GM11168 (cell line): Measurements from ENCODE around the gene FAXDC2.

Experiments used
- in situ Hi-C: fragments of 300-500 bp; cut with MboI; formaldehyde crosslinking; loops from one replicate; pipeline ENCODE4 v1.12.0; 2022; ENCODE audit warnings: low sequenced_read_pairs; ENCODE audit not compliant: unreplicated experiment

The FAXDC2 gene

GRCh38 chr5:154773326-154773725 lies 77.1 kb downstream of the FAXDC2 start:
- in situ Hi-C loops: no loop called here

- in situ Hi-C loops: no loop called here
Observed at GRCh38 chr5:154771383-154771901, 79.0 kb downstream of the FAXDC2 start.

GRCh38 chr5:154770111-154770510 lies 80.3 kb downstream of the FAXDC2 start:
- in situ Hi-C loops: no loop called here
